HCT116 (cell line): ENCODE data around the gene FAM180A. TPM values are rescaled to one million over a fixed set of nuclear protein-coding genes. Genes with fewer than 3 reads are reported as not detected.

Experiments used
- ATAC-seq: fragments of 200-7000 bp; cut with Tn5 transposase; 2 replicates; pipeline ENCODE4 v1.9.1; 2020; ENCODE audit warnings: mild to moderate bottlenecking, moderate library complexity
- BruUV-seq: library from RNA; stranded (reverse); fragments of 400-500 nt; replicated peaks from 2 replicates; lab custom pipeline; 2021; lab: Mats Ljungman, UMichigan
- CTCF ChIA-PET: fragments of 300-600 bp; sonication (Branson Sonifier 250); formaldehyde crosslinking; loops from one replicate; lab custom pipeline; 2021; ENCODE audit warnings: antibody characterized with exemption; lab: Charles Lee
- POLR2A ChIA-PET: fragments of 300-600, 350-600 bp; sonication (Branson Sonifier 250); formaldehyde crosslinking; loops from one replicate; lab custom pipeline; 2021; ENCODE audit warnings: antibody characterized with exemption; lab: Charles Lee
- RAD21 ChIA-PET, 2 experiments: fragments of 300-600 bp; sonication (Branson Sonifier 250); formaldehyde crosslinking; loops; one replicate each; lab custom pipeline; 2023; ENCODE audit warnings: low total read pairs in 2 of 2; ENCODE audit not compliant: uncharacterized antibody in 2 of 2, unreplicated experiment in 2 of 2, low non-redundant PET in 1 of 2; lab: Charles Lee
- DNase-seq: peaks from one replicate; pipeline ENCODE4 v3.0.0-alpha.2; 2010; ENCODE audit warnings: low read depth, low spot score
- H2AFZ ChIP-seq: fragments of 200-600 bp; shearing (Covaris generic), sonication (generic); 2 replicates; pipeline ENCODE4 v1.6.1; 2017; ENCODE audit warnings: low read depth, mixed run types, mixed read lengths, antibody characterized with exemption, low read length; ENCODE audit not compliant: poor library complexity, severe bottlenecking
- H3K27ac ChIP-seq: 2 replicates; pipeline ENCODE4 v1.5.1; 2012; ENCODE audit warnings: low read depth, low read length
- H3K27me3 ChIP-seq: fragments of 200-600 bp; sonication (generic); 2 replicates; pipeline ENCODE4 v1.6.1; 2016; ENCODE audit warnings: mixed run types, low read length, mixed read lengths; ENCODE audit not compliant: insufficient read depth
- H3K36me3 ChIP-seq, 2 experiments: fragments of 200-500 bp in 1 of 2; fragments of 200-600 bp in 1 of 2; sonication (Bioruptor generic) in 1 of 2; sonication (generic) in 1 of 2; 2 replicates each; pipeline versions ENCODE4 v1.5.1 to v1.6.1; 2014 to 2016; ENCODE audit warnings: low read length in 2 of 2, inconsistent platforms in 1 of 2, mixed read lengths in 1 of 2, mixed run types in 1 of 2; ENCODE audit not compliant: insufficient read depth in 2 of 2, control insufficient read depth in 1 of 2
- H3K4me1 ChIP-seq, 2 experiments: fragments of 200-600 bp in 1 of 2; sonication (generic) in 1 of 2; 2 replicates each; pipeline versions ENCODE4 v1.5.1 to v1.6.1; 2012 to 2017; ENCODE audit warnings: low read length in 2 of 2, inconsistent platforms in 1 of 2, mild to moderate bottlenecking in 1 of 2, mixed read lengths in 1 of 2, mixed run types in 1 of 2, moderate library complexity in 1 of 2; ENCODE audit not compliant: insufficient read depth in 2 of 2, control insufficient read depth in 1 of 2
- H3K4me2 ChIP-seq: fragments of 200-600 bp; sonication (generic); 2 replicates; pipeline ENCODE4 v1.6.1; 2017; ENCODE audit warnings: mixed run types, low read length, mixed read lengths
- H3K4me3 ChIP-seq, 2 experiments: fragments of 200-600 bp in 1 of 2; sonication (generic) in 1 of 2; replicated peaks in 1 of 2; 2 replicates each; pipeline ENCODE4 v1.5.1; 2011 to 2016; ENCODE audit warnings: low read length in 2 of 2, control low read depth in 1 of 2, low read depth in 1 of 2, mild to moderate bottlenecking in 1 of 2, mixed read lengths in 1 of 2, mixed run types in 1 of 2
- H3K79me2 ChIP-seq: fragments of 200-600 bp; sonication (generic); 2 replicates; pipeline ENCODE4 v1.6.1; 2017; ENCODE audit warnings: mild to moderate bottlenecking, mixed run types, low read length, moderate library complexity, mixed read lengths; ENCODE audit not compliant: insufficient read depth
- H3K9ac ChIP-seq: fragments of 200-600 bp; sonication (generic); 2 replicates; pipeline ENCODE4 v1.6.1; 2016; ENCODE audit warnings: low read length, mixed read lengths
- H3K9me2 ChIP-seq: fragments of 200-600 bp; sonication (generic), shearing (Covaris generic); 2 replicates; pipeline ENCODE4 v1.6.1; 2017; ENCODE audit warnings: mixed run types, mild to moderate bottlenecking, moderate library complexity; ENCODE audit not compliant: insufficient read depth
- H3K9me3 ChIP-seq, 2 experiments: fragments of 200-500 bp in 1 of 2; fragments of 200-600 bp in 1 of 2; sonication (Bioruptor generic) in 1 of 2; sonication (generic) in 1 of 2; 2 replicates each; pipeline ENCODE4 v1.6.1; 2014 to 2017; ENCODE audit warnings: low read length in 2 of 2, mixed read lengths in 2 of 2, inconsistent platforms in 1 of 2, low read depth in 1 of 2, mild to moderate bottlenecking in 1 of 2, mixed run types in 1 of 2, moderate library complexity in 1 of 2; ENCODE audit not compliant: control insufficient read depth in 1 of 2, insufficient read depth in 1 of 2
- H4K20me1 ChIP-seq: fragments of 200-600 bp; sonication (generic), shearing (Covaris generic); 2 replicates; pipeline ENCODE4 v1.6.1; 2017; ENCODE audit warnings: mixed run types, mild to moderate bottlenecking, moderate library complexity; ENCODE audit not compliant: insufficient read depth
- CBX3 ChIP-seq: IDR thresholded peaks from 2 replicates; pipeline ENCODE4 v1.6.1; 2012; ENCODE audit warnings: low read depth
- CEBPB ChIP-seq: IDR thresholded peaks from 2 replicates; pipeline ENCODE4 v1.6.1; 2012; ENCODE audit warnings: low read depth
- CTCF ChIP-seq, 3 experiments: fragments of 200-600 bp in 1 of 3; sonication (generic) in 1 of 3; IDR thresholded peaks in 2 of 3; conservative IDR thresholded peaks in 1 of 3; 2 replicates each; pipeline ENCODE4 v1.5.1; 2012 to 2017; ENCODE audit warnings: low read depth in 2 of 3, low read length in 2 of 3, antibody characterized with exemption in 1 of 3, borderline replicate concordance in 1 of 3, control low read depth in 1 of 3, mild to moderate bottlenecking in 1 of 3, mixed read lengths in 1 of 3, mixed run types in 1 of 3, moderate library complexity in 1 of 3; ENCODE audit not compliant: insufficient read depth in 1 of 3
- ELF1 ChIP-seq: IDR thresholded peaks from 2 replicates; pipeline ENCODE4 v1.6.1; 2012; ENCODE audit warnings: low read depth, borderline replicate concordance
- EZH2 ChIP-seq: fragments of 200-600 bp; sonication (generic); IDR thresholded peaks from 2 replicates; pipeline ENCODE4 v1.6.1; 2017; ENCODE audit warnings: antibody characterized with exemption, mixed run types
- EZH2phosphoT487 ChIP-seq: fragments of 200-600 bp; IDR thresholded peaks from 2 replicates; pipeline ENCODE4 v1.6.1; 2018; ENCODE audit warnings: antibody characterized with exemption, borderline replicate concordance
- FOSL1 ChIP-seq: IDR thresholded peaks from 2 replicates; pipeline ENCODE4 v1.6.1; 2012; ENCODE audit warnings: low read depth
- JUND ChIP-seq: IDR thresholded peaks from 2 replicates; pipeline ENCODE4 v1.6.1; 2012
- POLR2A ChIP-seq: IDR thresholded peaks from 2 replicates; pipeline ENCODE4 v1.7.0; 2011; ENCODE audit warnings: borderline replicate concordance; ENCODE audit not compliant: insufficient read depth, insufficient read length; ENCODE audit errors: extremely low read depth
- POLR2AphosphoS5 ChIP-seq: IDR thresholded peaks from 2 replicates; pipeline ENCODE4 v1.6.1; 2011; ENCODE audit warnings: mild to moderate bottlenecking, low read depth, low read length, moderate library complexity
- SIN3A ChIP-seq: IDR thresholded peaks from 2 replicates; pipeline ENCODE4 v1.6.1; 2012; ENCODE audit warnings: low read depth
- SP1 ChIP-seq: IDR thresholded peaks from 2 replicates; pipeline ENCODE4 v1.6.1; 2012; ENCODE audit warnings: low read depth
- SRF ChIP-seq: IDR thresholded peaks from 2 replicates; pipeline ENCODE4 v1.6.1; 2012; ENCODE audit warnings: low read depth
- YY1 ChIP-seq: IDR thresholded peaks from 2 replicates; pipeline ENCODE4 v1.6.1; 2011; ENCODE audit warnings: low read length, low read depth, moderate library complexity, mild to moderate bottlenecking; ENCODE audit not compliant: insufficient replicate concordance; ENCODE audit errors: extremely low read depth
- ZBTB33 ChIP-seq: IDR thresholded peaks from 2 replicates; pipeline ENCODE4 v1.6.1; 2011; ENCODE audit warnings: mild to moderate bottlenecking, low read length, moderate library complexity; ENCODE audit not compliant: insufficient replicate concordance; ENCODE audit errors: extremely low read depth
- ZFX ChIP-seq: fragments of 450-650 bp; IDR thresholded peaks from 2 replicates; pipeline ENCODE4 v1.6.1; 2017
- ZNF274 ChIP-seq: fragments of 200-500 bp; sonication (Bioruptor generic); IDR thresholded peaks from 2 replicates; pipeline ENCODE4 v1.6.1; 2014; ENCODE audit warnings: mild to moderate bottlenecking, low read depth, low read length, inconsistent platforms
- intact Hi-C: fragments of 100-400 bp; cut with micrococcal nuclease; formaldehyde crosslinking; loops from 2 replicates; pipeline ENCODE4 v1.10.0; 2022
- total RNA-seq: library from RNA; stranded (reverse); gene quantifications from one replicate; pipeline ENCODE4 v1.2.1, GENCODE V29; 2021; ENCODE audit not compliant: unreplicated experiment
- TF ChIP-seq, protein P1 (sequence below): IDR thresholded peaks from 2 replicates; pipeline ENCODE4 v1.6.1; 2012
- TF ChIP-seq, protein P2 (sequence below): IDR thresholded peaks from 2 replicates; pipeline ENCODE4 v1.6.1; 2012; ENCODE audit warnings: low read depth

FAM180A gene
- total RNA-seq, 1 experiment from 2014 or later: 0.59 TPM

GRCh38 chr7:135692055-135692454 lies 56.6 kb downstream of the FAM180A start:
- RAD21 ChIA-PET: no interaction called here
- H3K79me2 ChIP-seq: no peaks in the 10 kb centered on the region
- H3K36me3 ChIP-seq: no peaks in the 10 kb centered on the region
- BruUV-seq: no TSS peak
- peaks cover 0 to 7% of the 10 kb centered on the region in 2 experiments; a peak in 1 of 4 replicates for H3K4me1 ChIP-seq
- no peaks in the 10 kb centered on the region for H3K27me3 ChIP-seq
- H2AFZ ChIP-seq: no peak overlapping the region
- no peak overlapping the region for H3K4me3 ChIP-seq
- H3K9me3 ChIP-seq: no peaks in the 10 kb centered on the region
- H4K20me1 ChIP-seq: no peaks in the 10 kb centered on the region
- no peaks in the 10 kb centered on the region for H3K9me2 ChIP-seq
- H3K9ac ChIP-seq: no peak overlapping the region
- CTCF ChIA-PET: interaction anchor here (0.9 kb wide), 1 partner anchor 13 kb away, joined by 3 read pairs; no protein-coding TSS in a partner anchor
- no peak overlapping the region for H3K27ac ChIP-seq
- ATAC-seq (no peak), DNase-seq (no peak)
- intact Hi-C loops: no loop called here
- H3K4me2 ChIP-seq: no peak overlapping the region
- POLR2A ChIA-PET: no interaction called here
- no peak for TF ChIP-seq ZFX
- TF ChIP-seq CEBPB: no peak
- no peak for TF ChIP-seq SRF
- TF ChIP-seq CTCF (IDR thresholded peaks at IDR 0.05 in 2 of 3, conservative IDR thresholded peaks at IDR 0.05 in 1 of 3; ENCODE audit: borderline replicate concordance in 1 of 3, insufficient read depth in 1 of 3, low read depth in 2 of 3, low read length in 2 of 3): no peak
- no peak for TF ChIP-seq YY1
- no peak for TF ChIP-seq POLR2A
- no peak for TF ChIP-seq JUND
- TF ChIP-seq ZBTB33: no peak
- TF ChIP-seq, protein P1, sequence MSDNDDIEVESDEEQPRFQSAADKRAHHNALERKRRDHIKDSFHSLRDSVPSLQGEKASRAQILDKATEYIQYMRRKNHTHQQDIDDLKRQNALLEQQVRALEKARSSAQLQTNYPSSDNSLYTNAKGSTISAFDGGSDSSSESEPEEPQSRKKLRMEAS: no peak
- TF ChIP-seq ZNF274: no peak
- no peak for TF ChIP-seq ELF1
- no peak for TF ChIP-seq SIN3A
- TF ChIP-seq, protein P2, sequence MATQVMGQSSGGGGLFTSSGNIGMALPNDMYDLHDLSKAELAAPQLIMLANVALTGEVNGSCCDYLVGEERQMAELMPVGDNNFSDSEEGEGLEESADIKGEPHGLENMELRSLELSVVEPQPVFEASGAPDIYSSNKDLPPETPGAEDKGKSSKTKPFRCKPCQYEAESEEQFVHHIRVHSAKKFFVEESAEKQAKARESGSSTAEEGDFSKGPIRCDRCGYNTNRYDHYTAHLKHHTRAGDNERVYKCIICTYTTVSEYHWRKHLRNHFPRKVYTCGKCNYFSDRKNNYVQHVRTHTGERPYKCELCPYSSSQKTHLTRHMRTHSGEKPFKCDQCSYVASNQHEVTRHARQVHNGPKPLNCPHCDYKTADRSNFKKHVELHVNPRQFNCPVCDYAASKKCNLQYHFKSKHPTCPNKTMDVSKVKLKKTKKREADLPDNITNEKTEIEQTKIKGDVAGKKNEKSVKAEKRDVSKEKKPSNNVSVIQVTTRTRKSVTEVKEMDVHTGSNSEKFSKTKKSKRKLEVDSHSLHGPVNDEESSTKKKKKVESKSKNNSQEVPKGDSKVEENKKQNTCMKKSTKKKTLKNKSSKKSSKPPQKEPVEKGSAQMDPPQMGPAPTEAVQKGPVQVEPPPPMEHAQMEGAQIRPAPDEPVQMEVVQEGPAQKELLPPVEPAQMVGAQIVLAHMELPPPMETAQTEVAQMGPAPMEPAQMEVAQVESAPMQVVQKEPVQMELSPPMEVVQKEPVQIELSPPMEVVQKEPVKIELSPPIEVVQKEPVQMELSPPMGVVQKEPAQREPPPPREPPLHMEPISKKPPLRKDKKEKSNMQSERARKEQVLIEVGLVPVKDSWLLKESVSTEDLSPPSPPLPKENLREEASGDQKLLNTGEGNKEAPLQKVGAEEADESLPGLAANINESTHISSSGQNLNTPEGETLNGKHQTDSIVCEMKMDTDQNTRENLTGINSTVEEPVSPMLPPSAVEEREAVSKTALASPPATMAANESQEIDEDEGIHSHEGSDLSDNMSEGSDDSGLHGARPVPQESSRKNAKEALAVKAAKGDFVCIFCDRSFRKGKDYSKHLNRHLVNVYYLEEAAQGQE: no peak
- no peak for TF ChIP-seq EZH2phosphoT487
- TF ChIP-seq EZH2: no peak
- no peak for TF ChIP-seq FOSL1
- TF ChIP-seq SP1: no peak
- TF ChIP-seq CBX3: no peak
- no peak for TF ChIP-seq POLR2AphosphoS5
